ENCODE measurements around the gene METTL22. TPM values are rescaled to one million over a fixed set of nuclear protein-coding genes. Genes with fewer than 3 reads are reported as not detected.

METTL22 gene
- total and polyA plus RNA-seq, 10 of the 15 experiments (the other 5 are each of a cell fraction or from before 2014, with no cell fraction given): 6.4 to 34.7 (median 18.8) TPM

DNA sequence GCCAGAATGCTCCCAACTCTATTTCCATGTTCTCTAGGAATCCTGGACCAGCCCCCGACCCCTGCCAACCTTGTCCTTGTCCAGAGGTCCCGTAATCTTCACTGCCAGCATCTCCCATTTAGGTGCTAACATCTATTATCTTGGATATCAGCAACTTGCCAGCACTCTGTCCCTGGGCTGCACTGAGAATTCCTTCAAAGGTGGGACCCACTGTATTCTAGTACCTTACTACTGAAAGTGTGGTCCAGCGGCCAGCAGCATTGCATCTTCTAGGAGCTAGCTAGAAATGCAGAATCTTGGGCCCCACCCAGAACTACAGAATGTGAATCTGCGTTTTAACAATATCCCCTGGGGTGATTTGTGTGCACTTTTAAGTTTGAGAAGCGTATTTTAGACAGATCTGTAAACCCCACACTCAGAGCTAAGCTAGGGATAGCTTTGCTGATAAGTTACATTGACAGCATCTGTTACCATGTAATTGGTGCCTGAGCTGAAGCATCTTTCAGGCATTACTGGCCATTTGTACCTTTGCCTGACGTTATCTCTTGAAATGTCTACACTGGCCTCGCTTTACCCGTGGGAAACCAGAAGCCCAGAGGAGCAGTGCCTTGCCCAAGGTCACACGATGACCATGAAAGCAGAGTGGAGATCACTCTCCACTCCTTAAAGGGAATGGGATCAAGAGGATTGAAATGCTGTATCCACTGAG is 61.2 kb downstream of the METTL22 start:
- ATAC-seq (no peak), DNase-seq (ENCODE audit: low read depth, low spot score) (no peak), FAIRE-seq (no peak)
- Histone ChIP-seq H3K4me1 (ENCODE audit: control insufficient read depth, insufficient read depth, low read length) (no peaks in the 10 kb centered on the region), H3K27ac (ENCODE audit: control insufficient read depth, insufficient read depth) (no peak overlapping the region), H3K4me3 (no peak overlapping the region), H3K27me3 (replicated peaks in 1 of 2; ENCODE audit: control insufficient read depth in 2 of 2, insufficient read depth in 2 of 2, low read length in 1 of 2) (no peaks in the 10 kb centered on the region), H3K4me2 (ENCODE audit: control insufficient read depth, insufficient read depth) (no peak overlapping the region), H3K9me3 (replicated peaks; ENCODE audit: control insufficient read depth, insufficient read depth, low read length) (no peaks in the 10 kb centered on the region; the same call in 2 of the 3 replicates), H4K20me1 (ENCODE audit: control insufficient read depth, insufficient read depth) (no peaks in the 10 kb centered on the region; the same call in 1 of the 2 replicates), H3K79me2 (ENCODE audit: control insufficient read depth, insufficient read depth, low read length) (no peaks in the 10 kb centered on the region), H3K9ac (ENCODE audit: control insufficient read depth, insufficient read depth, low read length) (no peak overlapping the region), H3K36me3 (ENCODE audit: control insufficient read depth in 2 of 2, insufficient read depth in 2 of 2, low read length in 1 of 2) (no peaks in the 10 kb centered on the region), H2AFZ (ENCODE audit: control insufficient read depth, low read depth, low read length) (no peak overlapping the region)
- CTCF ChIA-PET: interaction anchor here (0.9 kb wide), 1 partner anchor 13 kb away, joined by 3 read pairs; no protein-coding TSS in a partner anchor
- POLR2A ChIA-PET: no interaction called here
- intact Hi-C loops (cut with micrococcal nuclease; ENCODE audit: unreplicated experiment) (no loop called here), in situ Hi-C loops (cut with MboI) (no loop called here)
- TF ChIP-seq EP300 (IDR thresholded peaks at IDR 0.05; ENCODE audit: borderline replicate concordance in 1 of 2, control insufficient read depth in 1 of 2, low read depth in 2 of 2, low read length in 2 of 2) (no peak), NRF1 (conservative IDR thresholded peaks at IDR 0.05; ENCODE audit: low read depth, low read length) (no peak), HDGF (IDR thresholded peaks at IDR 0.05) (no peak)
- TF ChIP-seq, protein P1, sequence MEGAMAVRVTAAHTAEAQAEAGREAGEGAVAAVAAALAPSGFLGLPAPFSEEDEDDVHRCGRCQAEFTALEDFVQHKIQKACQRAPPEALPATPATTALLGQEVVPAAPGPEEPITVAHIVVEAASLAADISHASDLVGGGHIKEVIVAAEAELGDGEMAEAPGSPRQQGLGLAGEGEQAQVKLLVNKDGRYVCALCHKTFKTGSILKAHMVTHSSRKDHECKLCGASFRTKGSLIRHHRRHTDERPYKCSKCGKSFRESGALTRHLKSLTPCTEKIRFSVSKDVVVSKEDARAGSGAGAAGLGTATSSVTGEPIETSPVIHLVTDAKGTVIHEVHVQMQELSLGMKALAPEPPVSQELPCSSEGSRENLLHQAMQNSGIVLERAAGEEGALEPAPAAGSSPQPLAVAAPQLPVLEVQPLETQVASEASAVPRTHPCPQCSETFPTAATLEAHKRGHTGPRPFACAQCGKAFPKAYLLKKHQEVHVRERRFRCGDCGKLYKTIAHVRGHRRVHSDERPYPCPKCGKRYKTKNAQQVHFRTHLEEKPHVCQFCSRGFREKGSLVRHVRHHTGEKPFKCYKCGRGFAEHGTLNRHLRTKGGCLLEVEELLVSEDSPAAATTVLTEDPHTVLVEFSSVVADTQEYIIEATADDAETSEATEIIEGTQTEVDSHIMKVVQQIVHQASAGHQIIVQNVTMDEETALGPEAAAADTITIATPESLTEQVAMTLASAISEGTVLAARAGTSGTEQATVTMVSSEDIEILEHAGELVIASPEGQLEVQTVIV (IDR thresholded peaks at IDR 0.05; ENCODE audit: borderline replicate concordance, partially characterized antibody): no peak
- SMC1A ChIA-PET (ENCODE audit: uncharacterized antibody, unreplicated experiment): interaction anchor here (0.6 kb wide), 2 partner anchors 25 to 53 kb away, joined by 3 read pairs; no protein-coding TSS in a partner anchor
- BruUV-seq (replicated peaks): no TSS peak
- 63% methylated on average over 9 of the region's 9 CpGs for whole genome bisulfite sequencing (ENCODE audit: insufficient coverage, insufficient replicate concordance, low lambda C conversion rate, missing lambda C conversion rate)
- RAD21 ChIA-PET (ENCODE audit: unreplicated experiment): no interaction called here

Measured in GM12878 (cell line).